T-cell (primary cell): Measurements from ENCODE around the gene DTX4. TPM values are rescaled to one million over a fixed set of nuclear protein-coding genes. Genes with fewer than 3 reads are reported as not detected.

Experiments used
- ATAC-seq, 4 experiments: fragments of 200-7000 bp in 3 of 4; fragments of 150-1000 bp in 1 of 4; cut with Tn5 transposase; replicated peaks in 1 of 4; 1 replicate in 3 of 4; 2 replicates in 1 of 4; pipeline ENCODE4 v1.10.0; 2021; ENCODE audit warnings: moderate library complexity in 3 of 4, mild to moderate bottlenecking in 2 of 4, moderate number of reproducible peaks in 1 of 4
- CTCF ChIA-PET, 2 donors: fragments of 300-600 bp; sonication (Branson Sonifier 250); formaldehyde crosslinking; loops; one replicate each; lab custom pipeline; 2022; ENCODE audit warnings: antibody characterized with exemption in 2 of 2; lab: Charles Lee
- POLR2A ChIA-PET, 2 donors: fragments of 300-600 bp; sonication (Branson Sonifier 250); formaldehyde crosslinking; loops; one replicate each; lab custom pipeline; 2022; ENCODE audit warnings: antibody characterized with exemption in 2 of 2; lab: Charles Lee
- DNase-seq, 35 experiments: peaks; one replicate each; pipeline versions ENCODE4 v3.0.0 to v3.0.0-alpha.2; 2013 to 2023
- H3K27ac ChIP-seq: one replicate; pipeline ENCODE4 v1.5.1; 2013; ENCODE audit warnings: low read length
- H3K27me3 ChIP-seq, 2 experiments: replicated peaks in 1 of 2; 1 replicate in 1 of 2; 2 replicates in 1 of 2; pipeline versions ENCODE4 v1.6.1 to v1.7.0; 2013; ENCODE audit warnings: low read length in 1 of 2, mixed read lengths in 1 of 2; ENCODE audit not compliant: control insufficient read depth in 2 of 2, insufficient read depth in 2 of 2; ENCODE audit errors: extremely low read depth in 1 of 2
- H3K36me3 ChIP-seq, 2 donors: 1 replicate in 1 of 2; 2 replicates in 1 of 2; pipeline versions ENCODE4 v1.6.1 to v1.7.0; 2013; ENCODE audit warnings: low read length in 1 of 2; ENCODE audit not compliant: control insufficient read depth in 2 of 2, insufficient read depth in 1 of 2; ENCODE audit errors: extremely low read depth in 1 of 2
- H3K4me1 ChIP-seq, 2 experiments: 1 replicate in 1 of 2; 2 replicates in 1 of 2; pipeline versions ENCODE4 v1.6.1 to v1.7.0; 2013; ENCODE audit warnings: low read length in 2 of 2, mixed read lengths in 1 of 2; ENCODE audit not compliant: insufficient read depth in 2 of 2, control insufficient read depth in 1 of 2; ENCODE audit errors: extremely low read depth in 1 of 2
- H3K4me3 ChIP-seq, 2 donors: 1 replicate in 1 of 2; 2 replicates in 1 of 2; pipeline versions ENCODE4 v1.5.1 to v1.7.0; 2013; ENCODE audit warnings: mild to moderate bottlenecking in 2 of 2, low read length in 1 of 2, moderate library complexity in 1 of 2; ENCODE audit not compliant: control insufficient read depth in 1 of 2; ENCODE audit errors: extremely low read depth in 1 of 2
- H3K9me3 ChIP-seq: 2 replicates; pipeline ENCODE4 v1.7.0; 2013
- H3K27ac Mint-ChIP-seq, 2 donors: one replicate each; pipeline ENCODE4 v1.8.0; 2020 to 2021; ENCODE audit warnings: mild to moderate bottlenecking in 2 of 2, mixed read lengths in 2 of 2
- H3K27me3 Mint-ChIP-seq, 2 donors: one replicate each; pipeline ENCODE4 v1.8.0; 2021 to 2022; ENCODE audit warnings: mixed read lengths in 2 of 2
- H3K36me3 Mint-ChIP-seq: one replicate; pipeline ENCODE4 v1.8.0; 2021; ENCODE audit warnings: mixed read lengths
- H3K4me1 Mint-ChIP-seq, 3 donors: one replicate each; pipeline ENCODE4 v1.8.0; 2020 to 2022; ENCODE audit warnings: mixed read lengths in 3 of 3, mild to moderate bottlenecking in 1 of 3
- H3K4me3 Mint-ChIP-seq, 3 donors: one replicate each; pipeline ENCODE4 v1.8.0; 2020 to 2022; ENCODE audit warnings: mild to moderate bottlenecking in 3 of 3, mixed read lengths in 3 of 3, moderate library complexity in 3 of 3
- H3K9me3 Mint-ChIP-seq, 3 donors: one replicate each; pipeline ENCODE4 v1.8.0; 2020 to 2022; ENCODE audit warnings: mixed read lengths in 3 of 3
- WGBS: methylation state at CpG from one replicate; pipeline ENCODE4 v1.1.5; 2013; ENCODE audit warnings: missing lambda C conversion rate; ENCODE audit not compliant: insufficient coverage; 5-methylcytosine and 5-hydroxymethylcytosine counted together
- total RNA-seq, 35 experiments: library from RNA in 6 of 35; stranded (reverse) in 6 of 35; fragments of 120-200 nt in 1 of 35; gene quantifications; one replicate each; pipeline versions ENCODE4 v1.2.1 to v1.2.4 and lab custom pipeline; 2013 to 2026

Gene DTX4
- total RNA-seq, 5 donors from 2014 or later (not counting 1 experiment from before 2014, with no cell fraction given), result 0.70 to 3.7 (median 2.1) TPM

GRCh38 chr11:59205648-59206047 lies 33.7 kb downstream of the DTX4 start:
- H3K36me3 Mint-ChIP-seq, result peaks cover 5% of the 10 kb centered on the region
- 87% methylated on average over 5 of the region's 7 CpGs for WGBS
- DNase-seq (no peak), ATAC-seq (no peak)
- Histone ChIP-seq H3K4me3 (no peak overlapping the region), H3K27me3 (peaks cover 0 to 5% of the 10 kb centered on the region in 2 experiments), H3K36me3 (peaks cover 0 to 4% of the 10 kb centered on the region in 2 donors), H3K4me1 (peaks cover 13 to 24% of the 10 kb centered on the region in 2 experiments), H3K27ac (no peak overlapping the region), H3K9me3 (no peaks in the 10 kb centered on the region)
- H3K9me3 Mint-ChIP-seq, result no peaks in the 10 kb centered on the region
- no peaks in the 10 kb centered on the region for H3K27me3 Mint-ChIP-seq
- no peak overlapping the region for H3K4me3 Mint-ChIP-seq
- ChIA-PET CTCF (interaction anchor here (1.0 to 2.5 kb wide), 4 partner anchors 25 to 47 kb away, joined by 3 to 12 read pairs (median 3); partner anchors contain the start of gene DTX4 (in 1 of the 2)), POLR2A (no interaction called here)
- H3K4me1 Mint-ChIP-seq, result peaks cover 20 to 24% (median 23%) of the 10 kb centered on the region in 3 donors
- H3K27ac Mint-ChIP-seq, result no peak overlapping the region

- Mint-ChIP-seq H3K4me3 (peak overlapping the region in 1 of 3 donors; percentile 28), H3K36me3 (peaks cover 5% of the 10 kb centered on the region), H3K27ac (no peak overlapping the region), H3K9me3 (no peaks in the 10 kb centered on the region), H3K4me1 (peaks cover 20 to 24% (median 23%) of the 10 kb centered on the region in 3 donors), H3K27me3 (no peaks in the 10 kb centered on the region)
- WGBS, result 75% methylated on average over 1 of the region's 4 CpGs
- peaks cover 0 to 9% of the 10 kb centered on the region in 2 experiments for H3K27me3 ChIP-seq
- H3K4me1 ChIP-seq, result peaks cover 13 to 24% of the 10 kb centered on the region in 2 experiments
- CTCF ChIA-PET, result interaction anchor here (1.0 to 2.5 kb wide), 4 partner anchors 26 to 48 kb away, joined by 3 to 12 read pairs (median 3); partner anchors contain the start of gene DTX4 (in 1 of the 2)
- H3K27ac ChIP-seq, result no peak overlapping the region
- ATAC-seq (peak in 1 of 4 experiments; percentile 16), DNase-seq (peak in 1 of 35 experiments; percentile 28)
- no peaks in the 10 kb centered on the region for H3K9me3 ChIP-seq
- POLR2A ChIA-PET, result no interaction called here
- peaks cover 0 to 4% of the 10 kb centered on the region in 2 donors for H3K36me3 ChIP-seq
- H3K4me3 ChIP-seq, result no peak overlapping the region
Observed at GRCh38 chr11:59206635-59207034, 34.7 kb downstream of the DTX4 start.

- H3K4me3 Mint-ChIP-seq, result peak overlapping the region; percentile 17 to 68 (median 35)
- H3K4me1 Mint-ChIP-seq, result peaks cover 20 to 25% (median 23%) of the 10 kb centered on the region in 3 donors
- H3K36me3 ChIP-seq, result peaks cover 0 to 4% of the 10 kb centered on the region in 2 donors
- DNase-seq (peak in 27 of 35 experiments; percentile 4 to 72 (median 19)), ATAC-seq (peak; percentile 50 to 72 (median 66))
- H3K27ac Mint-ChIP-seq, result peak overlapping the region; percentile 64 to 79
- H3K9me3 ChIP-seq, result no peaks in the 10 kb centered on the region
- 0% methylated on average over 1 of the region's 5 CpGs for WGBS
- H3K9me3 Mint-ChIP-seq, result no peaks in the 10 kb centered on the region
- no peak overlapping the region for H3K4me3 ChIP-seq
- H3K27ac ChIP-seq, result no peak overlapping the region
- ChIA-PET POLR2A (no interaction called here), CTCF (no interaction called here)
- H3K27me3 ChIP-seq, result peaks cover 0 to 9% of the 10 kb centered on the region in 2 experiments
- H3K36me3 Mint-ChIP-seq, result peaks cover 5% of the 10 kb centered on the region
- H3K4me1 ChIP-seq, result peaks cover 13 to 24% of the 10 kb centered on the region in 2 experiments
- H3K27me3 Mint-ChIP-seq, result no peaks in the 10 kb centered on the region
Observed at GRCh38 chr11:59207988-59208451, 36.1 kb downstream of the DTX4 start.

GRCh38 chr11:59208956-59209355 lies 37.0 kb downstream of the DTX4 start:
- H3K27me3 ChIP-seq, result peaks cover 0 to 9% of the 10 kb centered on the region in 2 experiments
- H3K36me3 ChIP-seq, result peaks cover 0 to 4% of the 10 kb centered on the region in 2 donors
- no peaks in the 10 kb centered on the region for H3K9me3 ChIP-seq
- peaks cover 5% of the 10 kb centered on the region for H3K36me3 Mint-ChIP-seq
- no peak overlapping the region for H3K4me3 ChIP-seq
- H3K27me3 Mint-ChIP-seq, result no peaks in the 10 kb centered on the region
- POLR2A ChIA-PET, result interaction anchor here in 1 of 2 donors (0.7 kb wide), 1 partner anchor 473 kb away, joined by 3 read pairs; no protein-coding TSS in a partner anchor
- ATAC-seq, result no peak
- no peaks in the 10 kb centered on the region for H3K9me3 Mint-ChIP-seq
- H3K27ac Mint-ChIP-seq, result peak overlapping the region in 1 of 2 donors; percentile 62
- CTCF ChIA-PET, result interaction anchor here (0.7 to 1.1 kb wide), 4 partner anchors 13 to 1330 kb away, joined by 3 to 5 read pairs (median 3); no protein-coding TSS in a partner anchor
- H3K27ac ChIP-seq, result no peak overlapping the region
- no CpG with 5 or more reads among the region's 2 CpGs for WGBS
- H3K4me1 Mint-ChIP-seq, result peaks cover 20 to 25% (median 23%) of the 10 kb centered on the region in 3 donors
- DNase-seq, result no peak
- H3K4me3 Mint-ChIP-seq, result no peak overlapping the region
- H3K4me1 ChIP-seq, result peaks cover 13 to 24% of the 10 kb centered on the region in 2 experiments

- no peaks in the 10 kb centered on the region for H3K36me3 Mint-ChIP-seq
- H3K9me3 Mint-ChIP-seq, result no peaks in the 10 kb centered on the region
- H3K27ac Mint-ChIP-seq, result no peak overlapping the region
- H3K4me3 ChIP-seq, result no peak overlapping the region
- no peak overlapping the region for H3K27ac ChIP-seq
- H3K9me3 ChIP-seq, result no peaks in the 10 kb centered on the region
- POLR2A ChIA-PET, result no interaction called here
- peak overlapping the region in 1 of 3 donors; percentile 53 for H3K4me3 Mint-ChIP-seq
- CTCF ChIA-PET, result interaction anchor here in 1 of 2 donors (0.6 kb wide), 1 partner anchor 13 kb away, joined by 3 read pairs; no protein-coding TSS in a partner anchor
- peaks cover 21 to 27% (median 24%) of the 10 kb centered on the region in 3 donors for H3K4me1 Mint-ChIP-seq
- ATAC-seq, result no peak
- DNase-seq, result no peak
- WGBS, result 83% methylated on average over 4 of the region's 7 CpGs
- H3K36me3 ChIP-seq, result no peaks in the 10 kb centered on the region
- H3K27me3 Mint-ChIP-seq, result no peaks in the 10 kb centered on the region
- H3K27me3 ChIP-seq, result peaks cover 0 to 5% of the 10 kb centered on the region in 2 experiments
- peaks cover 10 to 12% of the 10 kb centered on the region in 2 experiments for H3K4me1 ChIP-seq
Observed at GRCh38 chr11:59212222-59212621, 40.3 kb downstream of the DTX4 start.

- Mint-ChIP-seq H3K4me1 (peaks cover 15 to 24% (median 21%) of the 10 kb centered on the region in 3 donors), H3K9me3 (no peaks in the 10 kb centered on the region), H3K27me3 (no peaks in the 10 kb centered on the region), H3K4me3 (peak within 1 kb of the TSS in 1 of 3 donors; percentile 53), H3K27ac (peak within 1 kb of the TSS in 1 of 2 donors; percentile 65), H3K36me3 (no peaks in the 10 kb centered on the region)
- WGBS, result 84% methylated on average over 6 of the region's 10 CpGs
- ATAC-seq, result no peak
- Histone ChIP-seq H3K9me3 (no peaks in the 10 kb centered on the region), H3K27me3 (peaks cover 0 to 5% of the 10 kb centered on the region in 2 experiments), H3K36me3 (no peaks in the 10 kb centered on the region), H3K4me1 (peaks cover 3 to 5% of the 10 kb centered on the region in 2 experiments), H3K27ac (no peak within 1 kb of the TSS), H3K4me3 (no peak within 1 kb of the TSS)
- ChIA-PET CTCF (interaction anchor here (0.6 to 0.9 kb wide), 2 partner anchors 12 to 42 kb away, joined by 3 read pairs; no protein-coding TSS in a partner anchor), POLR2A (no interaction called here)
- no peak for DNase-seq
Observed at GRCh38 chr11:59212744-59213631, 41.1 kb downstream of the DTX4 start, which contains the start of gene MPEG1. Gene MPEG1 (minus strand): TSS chr11:59212927. CDS start chr11:59212865, 62 bp downstream.
